Omental fat pad (tissue), 4 donors: ENCODE data around the gene UTS2R. TPM values are rescaled to one million over a fixed set of nuclear protein-coding genes. Genes with fewer than 3 reads are reported as not detected.

Experiments used
- ATAC-seq: fragments of 150-250 bp; one replicate; pipeline ENCODE4 v1.9.1; 2016; ENCODE audit warnings: mild to moderate bottlenecking, moderate library complexity; ENCODE audit not compliant: low FRiP score
- DNase-seq: peaks from one replicate; pipeline ENCODE4 v3.0.0-alpha.2; 2019; ENCODE audit warnings: low spot score
- CTCF ChIP-seq, 3 donors: fragments of 450-650 bp; IDR thresholded peaks; one replicate each; pipeline ENCODE4 v1.5.1; 2016 to 2017; ENCODE audit warnings: antibody characterized with exemption in 3 of 3, mild to moderate bottlenecking in 3 of 3, moderate library complexity in 2 of 3
- total RNA-seq, 4 donors: library from RNA; depleted of rRNA; stranded (reverse); fragments of >200 nt; gene quantifications; one replicate each; pipeline ENCODE4 v1.1.0, GENCODE V29; 2016

UTS2R gene
- total RNA-seq, 4 donors from 2014 or later, result not detected

- TF ChIP-seq CTCF (IDR thresholded peaks at IDR 0.05), result peak in 1 of 3 donors; percentile 19
- DNase-seq (peak; percentile 46), ATAC-seq (peak; percentile 58)
Measured at GRCh38 chr17:82414548-82415281, 43.1 kb downstream of the UTS2R start.

GRCh38 chr17:82415336-82415735 lies 43.8 kb downstream of the UTS2R start:
- ATAC-seq (no peak), DNase-seq (no peak)
- TF ChIP-seq CTCF (IDR thresholded peaks at IDR 0.05), result no peak

- ATAC-seq, result no peak
Measured at GRCh38 chr17:82415786-82416185, 44.2 kb downstream of the UTS2R start.

GRCh38 chr17:82416264-82416663 lies 44.7 kb downstream of the UTS2R start:
- TF ChIP-seq CTCF (IDR thresholded peaks at IDR 0.05), result no peak
- DNase-seq (no peak), ATAC-seq (no peak)

More at GRCh38 chr17:82415786-82416185, 44.2 kb downstream of the UTS2R start:
- no peak for TF ChIP-seq CTCF (IDR thresholded peaks at IDR 0.05)
- DNase-seq, result no peak

- no peak for TF ChIP-seq CTCF (IDR thresholded peaks at IDR 0.05)
- ATAC-seq (no peak), DNase-seq (no peak)
Measured at GRCh38 chr17:82416771-82417170, 45.2 kb downstream of the UTS2R start.

- TF ChIP-seq CTCF (IDR thresholded peaks at IDR 0.05), result no peak
- ATAC-seq (peak; percentile 95), DNase-seq (no peak)
Measured at GRCh38 chr17:82418001-82418986, 46.7 kb downstream of the UTS2R start, which contains the start of the genes HEXD and OGFOD3. Gene HEXD, plus strand, starts transcription at chr17:82418347. Its CDS starts 1,453 bp downstream, at chr17:82419800. Gene OGFOD3, minus strand, starts transcription at chr17:82418586. Its CDS starts 101 bp downstream, at chr17:82418485.
